Skeletal muscle tissue (tissue), 4 donors: ENCODE data around the gene PASK. TPM values are rescaled to one million over a fixed set of nuclear protein-coding genes. Genes with fewer than 3 reads are reported as not detected.

Experiments used
- H3K27ac ChIP-seq: one replicate; pipeline ENCODE4 v1.7.0; 2013; ENCODE audit warnings: mild to moderate bottlenecking, low read depth, low read length, inconsistent platforms
- H3K27me3 ChIP-seq, 3 donors: one replicate each; pipeline ENCODE4 v1.7.0; 2013; ENCODE audit warnings: low read length in 3 of 3; ENCODE audit not compliant: control insufficient read depth in 3 of 3, insufficient read depth in 3 of 3
- H3K36me3 ChIP-seq, 3 donors: one replicate each; pipeline ENCODE4 v1.7.0; 2013; ENCODE audit warnings: low read length in 3 of 3; ENCODE audit not compliant: control insufficient read depth in 3 of 3, insufficient read depth in 3 of 3
- H3K4me1 ChIP-seq, 3 donors: one replicate each; pipeline ENCODE4 v1.7.0; 2013; ENCODE audit warnings: low read length in 3 of 3, mild to moderate bottlenecking in 3 of 3; ENCODE audit not compliant: control insufficient read depth in 3 of 3, insufficient read depth in 3 of 3
- H3K4me3 ChIP-seq, 3 donors: one replicate each; pipeline ENCODE4 v1.7.0; 2013; ENCODE audit warnings: low read length in 3 of 3
- H3K9ac ChIP-seq, 3 donors: one replicate each; pipeline ENCODE4 v1.7.0; 2013; ENCODE audit warnings: low read length in 3 of 3, mild to moderate bottlenecking in 3 of 3, moderate library complexity in 2 of 3, low read depth in 1 of 3
- H3K9me3 ChIP-seq, 3 donors: one replicate each; pipeline ENCODE4 v1.7.0; 2013; ENCODE audit warnings: low read length in 3 of 3; ENCODE audit not compliant: control insufficient read depth in 3 of 3
- total RNA-seq: library from RNA; depleted of rRNA; stranded (reverse); fragments of >200 nt; gene quantifications from one replicate; pipeline ENCODE4 v1.2.3, GENCODE V29; 2014
- donor health status: Osteomylitis.

Gene PASK
- total RNA-seq, 1 donor from 2014 or later, result 3.7 TPM

DNA sequence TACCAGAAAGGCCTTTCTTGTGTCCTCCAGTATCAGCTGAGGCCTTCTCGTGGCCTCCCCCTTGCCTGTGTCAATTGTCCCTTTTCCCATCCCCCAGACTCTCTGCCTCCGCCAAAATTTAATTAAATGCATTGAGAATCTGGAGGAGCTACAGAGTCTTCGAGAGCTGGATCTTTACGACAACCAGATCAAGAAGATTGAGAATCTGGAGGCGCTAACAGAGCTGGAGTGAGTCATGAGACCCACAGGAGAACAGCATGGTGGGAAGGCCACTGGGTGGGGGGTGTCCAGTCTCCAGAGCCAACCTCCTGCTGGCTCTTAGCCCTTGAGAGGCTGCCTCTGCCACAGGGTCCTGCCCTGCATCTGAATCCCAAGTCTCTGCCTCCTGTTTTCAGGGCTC, 9.8 kb upstream of the PASK start:
- Histone ChIP-seq H3K9ac (no peak overlapping the region), H3K4me3 (no peak overlapping the region), H3K4me1 (peaks cover 22 to 27% (median 25%) of the 10 kb centered on the region in 3 donors), H3K9me3 (no peaks in the 10 kb centered on the region), H3K27ac (no peak overlapping the region), H3K36me3 (peaks cover 34 to 37% (median 35%) of the 10 kb centered on the region in 3 donors), H3K27me3 (no peaks in the 10 kb centered on the region)

DNA sequence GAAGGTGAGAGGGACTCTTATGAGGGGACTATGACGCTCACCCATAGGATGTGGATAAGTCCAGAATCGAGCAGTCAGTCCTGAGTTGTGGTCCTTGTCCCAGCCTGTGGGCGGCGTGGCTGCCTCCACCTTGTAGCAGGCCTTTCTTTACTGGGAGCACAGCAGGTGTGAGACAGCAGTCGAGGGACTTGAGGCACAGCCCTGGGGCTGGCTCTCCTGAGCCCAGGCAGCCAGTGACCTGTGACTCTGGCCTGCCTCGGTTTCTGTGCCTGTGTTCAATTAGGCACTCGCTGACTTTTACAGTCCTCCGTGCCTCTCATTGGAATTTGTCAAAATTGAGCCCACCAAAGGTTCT, 9.3 kb upstream of the PASK start:
- Histone ChIP-seq H3K4me3 (no peak overlapping the region), H3K27me3 (no peaks in the 10 kb centered on the region), H3K36me3 (peaks cover 31 to 32% (median 31%) of the 10 kb centered on the region in 3 donors), H3K27ac (no peak overlapping the region), H3K9ac (no peak overlapping the region), H3K9me3 (no peaks in the 10 kb centered on the region), H3K4me1 (peaks cover 22% of the 10 kb centered on the region in 3 donors)

DNA sequence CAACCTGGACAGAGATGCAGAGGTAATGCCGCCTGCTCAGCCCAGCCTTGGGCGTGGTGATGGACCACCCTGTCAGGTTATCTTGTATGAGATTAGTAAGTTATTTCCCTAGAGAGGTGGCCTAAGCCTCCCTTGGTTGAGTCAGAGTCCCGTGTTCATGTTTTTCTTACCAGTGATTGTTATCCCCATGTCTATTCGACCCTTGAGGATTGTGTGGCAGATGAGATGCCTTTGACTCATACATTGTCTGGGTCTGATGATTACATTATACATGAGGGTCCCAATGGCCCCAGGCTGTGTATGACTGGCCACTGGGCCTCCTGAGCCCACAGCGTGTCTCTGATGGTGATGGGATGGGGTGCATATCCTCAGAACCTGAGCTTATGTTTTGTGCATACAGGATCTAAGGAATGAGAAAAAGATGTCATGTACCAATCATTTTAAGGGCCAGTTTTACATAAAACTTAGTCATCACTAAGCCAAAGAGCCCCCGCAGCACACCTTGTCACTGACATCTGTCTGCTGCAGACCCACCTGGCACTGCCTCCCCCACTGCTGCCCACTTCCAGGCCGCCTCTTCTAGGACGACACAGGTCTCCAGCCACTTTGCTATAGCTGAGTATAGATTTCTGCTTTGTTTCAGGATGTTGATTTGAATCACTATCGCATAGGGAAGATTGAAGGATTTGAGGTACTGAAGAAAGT, 8.7 kb upstream of the PASK start:
- Histone ChIP-seq H3K4me3 (no peak overlapping the region), H3K27ac (no peak overlapping the region), H3K27me3 (no peaks in the 10 kb centered on the region), H3K9ac (no peak overlapping the region), H3K36me3 (peaks cover 31 to 34% (median 33%) of the 10 kb centered on the region in 3 donors), H3K9me3 (no peaks in the 10 kb centered on the region), H3K4me1 (peaks cover 17 to 18% (median 18%) of the 10 kb centered on the region in 3 donors)

DNA sequence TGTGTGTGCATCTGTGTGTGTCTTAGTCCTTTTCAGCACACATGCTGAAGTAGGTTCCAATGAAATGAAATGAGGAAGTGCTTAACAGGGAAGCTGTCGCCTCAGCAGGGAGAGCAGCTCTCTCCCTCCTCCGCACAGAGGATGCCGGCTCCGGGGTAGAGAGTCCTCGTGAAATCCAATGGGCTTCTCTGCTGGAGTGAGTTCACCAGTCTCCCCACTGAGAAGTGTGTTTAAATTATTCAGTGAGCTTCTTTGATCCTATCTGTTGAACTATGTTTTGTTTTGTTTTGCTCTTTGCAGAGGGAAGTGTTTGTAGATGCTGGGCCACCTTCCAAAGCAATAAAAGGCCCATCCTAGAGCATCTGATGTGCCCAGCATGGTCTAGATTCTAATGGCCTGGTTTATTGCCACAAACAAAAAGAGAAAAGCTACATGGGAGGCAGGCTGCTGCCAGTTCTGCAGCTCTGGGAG, 7.7 kb upstream of the PASK start:
- Histone ChIP-seq H3K9me3 (no peaks in the 10 kb centered on the region), H3K36me3 (peaks cover 31 to 34% (median 33%) of the 10 kb centered on the region in 3 donors), H3K4me1 (peaks cover 7 to 8% (median 8%) of the 10 kb centered on the region in 3 donors), H3K27me3 (no peaks in the 10 kb centered on the region), H3K27ac (no peak overlapping the region), H3K4me3 (no peak overlapping the region), H3K9ac (no peak overlapping the region)

DNA sequence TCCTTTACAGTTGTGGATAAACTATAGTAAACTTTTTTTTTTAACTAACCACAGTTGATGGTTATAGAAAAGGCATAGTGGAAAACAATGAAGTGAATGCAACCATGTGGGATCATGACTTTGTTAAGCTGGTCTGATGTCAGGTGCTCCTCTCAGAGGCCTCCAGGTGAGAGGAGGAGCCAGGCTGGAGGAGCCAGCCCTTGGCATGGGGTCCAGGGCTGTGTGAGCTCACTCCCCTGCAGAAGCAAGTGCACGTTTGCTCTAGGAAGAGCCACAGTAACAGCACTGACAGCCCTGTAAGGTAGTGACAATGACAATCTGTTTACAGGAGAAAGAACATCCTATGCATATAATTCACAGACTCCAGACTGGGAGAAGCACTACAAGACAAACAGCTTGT, 6.7 kb upstream of the PASK start:
- H3K36me3 ChIP-seq, result peaks cover 31 to 34% (median 33%) of the 10 kb centered on the region in 3 donors
- H3K4me1 ChIP-seq, result peaks cover 5 to 8% (median 5%) of the 10 kb centered on the region in 3 donors
- H3K9ac ChIP-seq, result no peak overlapping the region
- no peak overlapping the region for H3K27ac ChIP-seq
- H3K27me3 ChIP-seq, result no peaks in the 10 kb centered on the region
- no peaks in the 10 kb centered on the region for H3K9me3 ChIP-seq
- no peak overlapping the region for H3K4me3 ChIP-seq

DNA sequence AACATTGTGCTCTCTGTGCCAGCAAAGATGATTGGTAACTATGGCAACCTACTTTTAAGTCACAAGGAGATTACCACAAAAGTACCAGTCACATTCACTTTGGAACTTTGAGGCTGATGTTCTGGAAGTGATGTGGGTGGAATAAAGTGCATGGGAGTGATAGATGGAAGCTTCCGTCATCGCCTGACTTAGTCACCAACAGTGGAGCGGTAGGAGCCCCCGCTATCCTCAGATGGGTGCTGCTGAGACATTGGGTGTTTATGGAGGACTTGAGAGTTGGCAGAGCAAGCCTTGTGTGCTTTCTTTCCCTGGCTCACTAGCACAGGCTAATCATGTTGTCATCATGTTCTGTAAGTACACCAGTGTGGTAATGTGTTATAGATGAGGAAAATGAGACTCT, 5.6 kb upstream of the PASK start:
- Histone ChIP-seq H3K27me3 (no peaks in the 10 kb centered on the region), H3K4me1 (peaks cover 9 to 15% (median 10%) of the 10 kb centered on the region in 3 donors), H3K9ac (no peak overlapping the region), H3K9me3 (no peaks in the 10 kb centered on the region), H3K4me3 (no peak overlapping the region), H3K36me3 (peaks cover 28 to 34% (median 31%) of the 10 kb centered on the region in 3 donors), H3K27ac (no peak overlapping the region)

DNA sequence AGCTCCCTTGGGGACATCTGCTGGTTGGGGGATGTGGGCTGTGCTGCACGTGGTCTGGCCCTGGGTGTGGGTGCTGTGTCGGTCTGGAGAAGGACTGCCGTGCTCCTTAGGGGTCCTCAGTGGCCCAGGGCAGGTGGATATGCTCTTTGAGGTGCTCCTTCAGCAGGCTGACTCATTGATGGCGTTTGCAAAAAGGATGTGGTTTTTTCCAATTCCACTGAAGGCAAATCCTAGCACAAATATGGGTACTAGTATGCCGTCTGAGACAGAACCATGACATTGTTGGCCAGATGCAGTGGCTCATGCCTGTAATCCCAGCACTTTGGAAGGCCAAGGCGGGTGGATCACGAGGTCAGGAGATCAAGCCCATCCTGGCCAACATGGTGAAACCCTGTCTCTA, 4.3 kb upstream of the PASK start:
- H3K27ac ChIP-seq, result no peak overlapping the region
- no peak overlapping the region for H3K9ac ChIP-seq
- no peak overlapping the region for H3K4me3 ChIP-seq
- peaks cover 15 to 25% (median 15%) of the 10 kb centered on the region in 3 donors for H3K4me1 ChIP-seq
- no peaks in the 10 kb centered on the region for H3K27me3 ChIP-seq
- peaks cover 19 to 26% (median 22%) of the 10 kb centered on the region in 3 donors for H3K36me3 ChIP-seq
- no peaks in the 10 kb centered on the region for H3K9me3 ChIP-seq

DNA sequence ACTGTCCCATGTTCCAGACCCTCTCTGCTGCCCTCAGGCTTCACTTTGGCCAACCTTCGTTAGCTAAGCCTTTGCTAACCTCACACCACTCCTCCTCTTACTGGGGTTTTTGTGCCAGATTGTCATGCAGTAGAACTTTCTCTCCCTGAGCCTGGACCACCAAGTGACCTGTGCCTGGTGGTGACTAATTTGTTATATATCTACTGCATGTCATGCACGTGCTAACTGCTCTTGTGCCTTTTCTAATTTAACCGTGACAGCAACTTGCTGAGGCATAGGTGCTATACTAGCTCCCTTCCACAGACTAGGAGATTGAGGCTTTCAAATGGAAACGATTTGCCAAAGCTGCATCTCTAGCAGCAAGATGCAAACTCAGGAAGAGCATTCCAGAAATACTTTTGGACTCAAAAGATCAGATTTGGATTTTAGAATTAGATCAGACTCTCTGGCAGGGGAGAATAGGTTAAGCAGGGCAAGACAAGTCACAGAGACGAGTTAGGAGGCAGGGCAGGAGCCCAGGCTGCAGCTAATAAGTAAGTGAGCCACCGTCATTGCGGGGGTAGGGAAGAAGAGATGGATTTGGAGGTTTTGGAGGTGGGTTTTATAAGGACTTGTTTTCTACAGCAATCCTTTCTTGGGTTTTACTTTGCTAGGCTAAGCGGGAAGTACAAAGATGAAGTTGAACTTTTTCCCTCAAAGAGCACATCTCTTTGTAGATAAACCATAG, 2.8 kb upstream of the PASK start:
- Histone ChIP-seq H3K4me3 (no peak overlapping the region), H3K36me3 (peaks cover 8 to 15% (median 9%) of the 10 kb centered on the region in 3 donors), H3K27me3 (no peaks in the 10 kb centered on the region), H3K9ac (no peak overlapping the region), H3K27ac (no peak overlapping the region), H3K4me1 (peaks cover 17 to 31% (median 17%) of the 10 kb centered on the region in 3 donors), H3K9me3 (no peaks in the 10 kb centered on the region)

DNA sequence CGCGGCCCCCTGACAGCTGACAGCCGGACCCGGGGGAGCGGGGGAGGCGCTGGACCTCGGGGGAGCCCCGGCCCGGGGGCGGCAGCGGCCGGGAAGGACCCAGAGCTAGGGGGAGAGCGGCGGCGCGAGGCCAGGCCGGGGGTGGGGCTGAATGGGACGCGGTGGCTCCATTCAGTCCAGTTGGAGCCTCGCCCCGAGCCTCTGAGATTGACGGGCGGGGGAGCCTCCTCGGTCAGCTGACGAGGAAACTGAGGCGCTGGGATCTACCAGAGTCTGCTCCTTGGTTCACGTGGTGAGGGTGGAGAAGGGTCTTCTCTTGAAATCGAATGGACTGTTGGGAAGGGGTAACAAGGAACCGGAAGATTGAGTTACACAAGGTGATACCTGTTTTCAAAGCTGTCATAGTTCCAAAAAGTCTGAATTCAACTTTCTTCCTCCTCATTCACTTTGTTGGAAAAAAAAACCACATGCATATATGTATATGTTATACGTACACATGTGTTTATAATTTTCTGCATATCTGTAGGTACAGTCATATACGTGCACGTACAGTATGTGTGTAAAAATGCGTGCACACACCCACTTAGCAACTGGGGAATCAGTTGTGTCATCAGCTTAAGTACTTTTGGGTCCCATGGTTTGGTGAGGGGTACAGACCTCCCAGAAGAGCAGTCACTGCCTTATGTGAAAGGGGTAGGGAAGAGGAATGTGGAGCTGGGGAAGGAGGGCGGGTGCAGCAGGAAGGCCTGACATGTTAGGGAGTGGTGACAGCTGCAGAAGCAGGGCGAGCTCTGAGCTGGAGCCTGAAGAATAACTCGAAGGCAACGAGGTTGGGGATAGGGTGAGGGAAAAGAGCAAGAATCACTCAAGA, 1.6 kb upstream of the PASK start:
- no peaks in the 10 kb centered on the region for H3K9me3 ChIP-seq
- H3K4me3 ChIP-seq, result peak overlapping the region; percentile 94 to 97 (median 95)
- H3K36me3 ChIP-seq, result peaks cover 5 to 11% (median 7%) of the 10 kb centered on the region in 3 donors
- H3K27ac ChIP-seq, result peak overlapping the region; percentile 81
- H3K9ac ChIP-seq, result peak overlapping the region; percentile 77 to 91 (median 87)
- no peaks in the 10 kb centered on the region for H3K27me3 ChIP-seq
- peaks cover 17 to 31% (median 17%) of the 10 kb centered on the region in 3 donors for H3K4me1 ChIP-seq
